Endodermal cell (in vitro differentiated cells): ENCODE measurements around the gene CXCL17. TPM values are rescaled to one million over a fixed set of nuclear protein-coding genes. Genes with fewer than 3 reads are reported as not detected.

Experiments
- DNase-seq: peaks from one replicate; pipeline ENCODE4 v3.0.0-alpha.2; 2017
- H3K27ac ChIP-seq: 2 replicates; pipeline ENCODE4 v1.5.1; 2013; ENCODE audit warnings: mild to moderate bottlenecking, low read depth, low read length, moderate library complexity
- H3K27me3 ChIP-seq: 2 replicates; pipeline ENCODE4 v1.6.1; 2013; ENCODE audit warnings: mild to moderate bottlenecking, low read length, moderate library complexity; ENCODE audit not compliant: insufficient read depth, control insufficient read depth, poor library complexity, severe bottlenecking
- H3K36me3 ChIP-seq: 2 replicates; pipeline ENCODE4 v1.7.0; 2013; ENCODE audit warnings: mild to moderate bottlenecking, low read length, moderate library complexity; ENCODE audit not compliant: control insufficient read depth, insufficient read depth
- H3K4me1 ChIP-seq: one replicate; pipeline ENCODE4 v1.7.0; 2013; ENCODE audit warnings: low read length; ENCODE audit not compliant: control insufficient read depth, insufficient read depth
- H3K4me3 ChIP-seq: 2 replicates; pipeline ENCODE4 v1.5.1; 2013; ENCODE audit warnings: mild to moderate bottlenecking, low read length, moderate library complexity
- H3K9ac ChIP-seq: 2 replicates; pipeline ENCODE4 v1.6.1; 2013; ENCODE audit warnings: mild to moderate bottlenecking, low read length, moderate library complexity; ENCODE audit not compliant: poor library complexity, severe bottlenecking; ENCODE audit errors: extremely low read depth
- H3K9me3 ChIP-seq: 2 replicates; pipeline ENCODE4 v1.6.1; 2013; ENCODE audit warnings: mild to moderate bottlenecking, low read length, moderate library complexity; ENCODE audit not compliant: control insufficient read depth
- H3K27ac Mint-ChIP-seq: 2 replicates; pipeline ENCODE4 v1.8.0; 2020; ENCODE audit warnings: mixed read lengths
- H3K27me3 Mint-ChIP-seq: 2 replicates; pipeline ENCODE4 v1.8.0; 2021; ENCODE audit warnings: mild to moderate bottlenecking, mixed read lengths; ENCODE audit not compliant: insufficient read depth
- H3K36me3 Mint-ChIP-seq: 2 replicates; pipeline ENCODE4 v1.8.0; 2020; ENCODE audit warnings: low read depth, mixed read lengths
- H3K4me1 Mint-ChIP-seq: 2 replicates; pipeline ENCODE4 v1.8.0; 2020; ENCODE audit warnings: mixed read lengths
- H3K4me3 Mint-ChIP-seq: 2 replicates; pipeline ENCODE4 v1.8.0; 2020; ENCODE audit warnings: mild to moderate bottlenecking, moderate library complexity, mixed read lengths
- H3K9me3 Mint-ChIP-seq: 2 replicates; pipeline ENCODE4 v1.8.0; 2020; ENCODE audit warnings: mild to moderate bottlenecking, mixed read lengths
- CTCF ChIP-seq: fragments of 200-600 bp; sonication (generic); conservative IDR thresholded peaks from 2 replicates; pipeline ENCODE4 v1.5.0; 2021; ENCODE audit warnings: antibody characterized with exemption, mild to moderate bottlenecking
- WGBS, 2 experiments: methylation state at CpG; one replicate each; pipeline versions ENCODE4 v1.1.5 to v1.1.7; 2013; ENCODE audit warnings: missing lambda C conversion rate in 2 of 2, mixed read lengths in 1 of 2; ENCODE audit not compliant: insufficient coverage in 1 of 2, insufficient read length in 1 of 2; 5-methylcytosine and 5-hydroxymethylcytosine counted together
- total RNA-seq, 2 donors: library from RNA; stranded (reverse); fragmentation: NEBNext Ultra II Directional in 1 of 2; extraction: Animal tissue kit (Norgen Biotek cat#: 25700) in 1 of 2; gene quantifications; 2 replicates in 1 of 2; 3 replicates in 1 of 2; pipeline ENCODE4 v1.2.1, GENCODE V29; 2021

The CXCL17 gene
- total RNA-seq, 2 donors from 2014 or later: 0.37 TPM; not detected in 1

GRCh38 chr19:42407816-42408175 is 35.0 kb downstream of the CXCL17 start:
- no peak overlapping the region for H3K27ac Mint-ChIP-seq
- no peak for DNase-seq
- peaks cover 15% of the 10 kb centered on the region for H3K36me3 Mint-ChIP-seq
- no peaks in the 10 kb centered on the region for H3K27me3 ChIP-seq
- H3K36me3 ChIP-seq: no peaks in the 10 kb centered on the region
- peaks cover 31% of the 10 kb centered on the region for H3K27me3 Mint-ChIP-seq
- no peaks in the 10 kb centered on the region for H3K9me3 ChIP-seq
- no peaks in the 10 kb centered on the region for H3K9me3 Mint-ChIP-seq
- H3K4me3 ChIP-seq: no peak overlapping the region
- no peak for TF ChIP-seq CTCF
- H3K27ac ChIP-seq: no peak overlapping the region
- peaks cover 2% of the 10 kb centered on the region for H3K4me1 ChIP-seq
- 94 to 100% methylated on average over 4 to 10 of the region's 10 CpGs for WGBS, 2 experiments
- no peak overlapping the region for H3K9ac ChIP-seq
- H3K4me1 Mint-ChIP-seq: peaks cover 10% of the 10 kb centered on the region
- no peak overlapping the region for H3K4me3 Mint-ChIP-seq

- TF ChIP-seq CTCF: no peak
- peaks cover 4% of the 10 kb centered on the region for H3K4me1 ChIP-seq
- H3K4me1 Mint-ChIP-seq: peaks cover 15% of the 10 kb centered on the region
- DNase-seq: no peak
- H3K4me3 Mint-ChIP-seq: no peak overlapping the region
- H3K4me3 ChIP-seq: no peak overlapping the region
- no peak overlapping the region for H3K27ac ChIP-seq
- H3K9ac ChIP-seq: no peak overlapping the region
- no peak overlapping the region for H3K27ac Mint-ChIP-seq
- no peaks in the 10 kb centered on the region for H3K36me3 ChIP-seq
- no peaks in the 10 kb centered on the region for H3K9me3 ChIP-seq
- 94 to 98% methylated on average over 7 to 29 of the region's 30 CpGs for WGBS, 2 experiments
- peaks cover 26% of the 10 kb centered on the region for H3K27me3 Mint-ChIP-seq
- H3K36me3 Mint-ChIP-seq: peaks cover 15% of the 10 kb centered on the region
- H3K27me3 ChIP-seq: no peaks in the 10 kb centered on the region
- H3K9me3 Mint-ChIP-seq: no peaks in the 10 kb centered on the region
These were observed 35.5 kb downstream of the CXCL17 start for GRCh38 chr19:42407085-42407815.

- WGBS, 2 experiments: 88 to 95% methylated on average over 3 to 11 of the region's 11 CpGs
- Histone ChIP-seq H3K27me3 (no peaks in the 10 kb centered on the region), H3K4me1 (peaks cover 4% of the 10 kb centered on the region), H3K9me3 (no peaks in the 10 kb centered on the region), H3K36me3 (no peaks in the 10 kb centered on the region), H3K9ac (no peak overlapping the region), H3K27ac (no peak overlapping the region), H3K4me3 (no peak overlapping the region)
- no peaks in the 10 kb centered on the region for H3K9me3 Mint-ChIP-seq
- H3K4me1 Mint-ChIP-seq: peaks cover 17% of the 10 kb centered on the region
- TF ChIP-seq CTCF: no peak
- H3K36me3 Mint-ChIP-seq: peaks cover 12% of the 10 kb centered on the region
- DNase-seq: no peak
- no peak overlapping the region for H3K4me3 Mint-ChIP-seq
- no peak overlapping the region for H3K27ac Mint-ChIP-seq
- peaks cover 14% of the 10 kb centered on the region for H3K27me3 Mint-ChIP-seq
These were observed 36.6 kb downstream of the CXCL17 start for GRCh38 chr19:42406111-42406510.
